AML-193 (cell line): ENCODE data around the gene NTSR1.
A peak's percentile ranks its signal among the peaks of the same experiment; 100 is the strongest.

Source experiments
- DNase-seq, 2 experiments: peaks; one replicate each; lab custom pipeline; 2025; lab: John Stamatoyannopoulos, UW

The NTSR1 gene

GRCh38 chr20:62787321-62787720, 78.7 kb downstream of the NTSR1 start:
- no peak for DNase-seq

GRCh38 chr20:62787866-62788265, 79.2 kb downstream of the NTSR1 start:
- no peak for DNase-seq

- DNase-seq: no peak
These were observed 80.0 kb downstream of the NTSR1 start for GRCh38 chr20:62788607-62789006.

- no peak for DNase-seq
These were observed 81.4 kb downstream of the NTSR1 start for GRCh38 chr20:62790075-62790474.

GRCh38 chr20:62791301-62792181, 82.9 kb downstream of the NTSR1 start:
- peak; percentile 84 to 91 for DNase-seq

- no peak for DNase-seq
These were observed 83.7 kb downstream of the NTSR1 start for GRCh38 chr20:62792182-62792939.

GRCh38 chr20:62792940-62793756, 84.5 kb downstream of the NTSR1 start:
- no peak for DNase-seq

GRCh38 chr20:62793757-62794006, 85.0 kb downstream of the NTSR1 start:
- DNase-seq: no peak

GRCh38 chr20:62794007-62794724, 85.5 kb downstream of the NTSR1 start:
- peak; percentile 80 to 90 for DNase-seq

- DNase-seq: peak; percentile 26 to 33
These were observed 86.6 kb downstream of the NTSR1 start for GRCh38 chr20:62795023-62795761.

- DNase-seq: no peak
These were observed 88.3 kb downstream of the NTSR1 start for GRCh38 chr20:62796699-62797491.

GRCh38 chr20:62797671-62798532, 89.3 kb downstream of the NTSR1 start:
- DNase-seq: no peak

GRCh38 chr20:62799036-62799435, 90.4 kb downstream of the NTSR1 start:
- DNase-seq: no peak

GRCh38 chr20:62799459-62799858, 90.8 kb downstream of the NTSR1 start:
- no peak for DNase-seq

- no peak for DNase-seq
These were observed 91.2 kb downstream of the NTSR1 start for GRCh38 chr20:62799873-62800272.

- DNase-seq: no peak
These were observed 92.0 kb downstream of the NTSR1 start for GRCh38 chr20:62800314-62801259.

- no peak for DNase-seq
These were observed 92.8 kb downstream of the NTSR1 start for GRCh38 chr20:62801284-62802010.
